HEK293T (cell line): ENCODE measurements around the gene AMT.

Source experiments
- BHLHE40 ChIP-seq: fragments of 450-650 bp; IDR thresholded peaks from 2 replicates; pipeline ENCODE4 v1.6.1; 2016; ENCODE audit warnings: mild to moderate bottlenecking, moderate library complexity, borderline replicate concordance
- ELF4 ChIP-seq: fragments of 450-650 bp; IDR thresholded peaks from 2 replicates; pipeline ENCODE4 v1.6.1; 2017; ENCODE audit warnings: antibody characterized with exemption
- FOXA1 ChIP-seq: fragments of 450-650 bp; IDR thresholded peaks from 2 replicates; pipeline ENCODE4 v1.6.1; 2016; ENCODE audit warnings: mild to moderate bottlenecking
- FOXK2 ChIP-seq: fragments of 450-650 bp; IDR thresholded peaks from 2 replicates; pipeline ENCODE4 v1.6.1; 2016; ENCODE audit warnings: mild to moderate bottlenecking
- HDGF ChIP-seq: fragments of 450-650 bp; IDR thresholded peaks from 2 replicates; pipeline ENCODE4 v1.6.1; 2017; ENCODE audit warnings: antibody characterized with exemption, borderline replicate concordance
- SP1 ChIP-seq: fragments of 450-650 bp; IDR thresholded peaks from 2 replicates; pipeline ENCODE4 v1.6.1; 2017
- TARDBP ChIP-seq: fragments of 450-650 bp; IDR thresholded peaks from 2 replicates; pipeline ENCODE4 v1.6.1; 2016

- TF ChIP-seq BHLHE40 (no peak), FOXA1 (no peak), ELF4 (no peak), FOXK2 (no peak), SP1 (no peak), HDGF (no peak), TARDBP (no peak)
Measured at GRCh38 chr3:49456466-49456865, 34.2 kb upstream of the AMT start.
